Ovary (tissue), 9 donors: ENCODE results near the gene MLPH. TPM values are rescaled to one million over a fixed set of nuclear protein-coding genes. Genes with fewer than 3 reads are reported as not detected.

Source experiments
- DNase-seq, 5 donors: peaks; one replicate each; pipeline ENCODE4 v3.0.0-alpha.2; 2019 to 2020
- H3K27ac ChIP-seq, 2 donors: fragments of 200-600 bp; one replicate each; pipeline versions ENCODE4 v1.5.1 to v1.8.0; 2019 to 2022
- H3K27me3 ChIP-seq: fragments of 200-600 bp; one replicate; pipeline ENCODE4 v1.8.0; 2022
- H3K36me3 ChIP-seq: fragments of 200-600 bp; sonication (generic); one replicate; pipeline ENCODE4 v1.5.1; 2019
- H3K4me1 ChIP-seq: one replicate; pipeline ENCODE4 v1.8.1; 2013; ENCODE audit warnings: mild to moderate bottlenecking, moderate library complexity; ENCODE audit not compliant: insufficient read depth
- H3K4me3 ChIP-seq: fragments of 200-600 bp; sonication (generic); one replicate; pipeline ENCODE4 v1.5.1; 2017
- H3K9me3 ChIP-seq, 2 donors: fragments of 200-600 bp in 1 of 2; sonication (generic) in 1 of 2; one replicate each; pipeline versions ENCODE4 v1.5.1 to v1.8.1; 2013 to 2019; ENCODE audit warnings: mild to moderate bottlenecking in 1 of 2, moderate library complexity in 1 of 2
- EP300 ChIP-seq: sonication (generic); formaldehyde crosslinking; IDR thresholded peaks from one replicate; pipeline ENCODE4 v1.6.1; 2017; ENCODE audit warnings: antibody characterized with exemption
- POLR2A ChIP-seq: fragments of 450-650 bp; IDR thresholded peaks from one replicate; pipeline ENCODE4 v1.6.1; 2017; ENCODE audit warnings: antibody characterized with exemption, mild to moderate bottlenecking, moderate library complexity
- WGBS, 3 donors: extraction: QIAGEN DNeasy Blood & Tissue Kit in 1 of 3; methylation state at CpG; one replicate each; pipeline versions ENCODE4 v1.1.5 to v1.1.7; 2013 to 2017; 5-methylcytosine and 5-hydroxymethylcytosine counted together
- intact Hi-C, 4 donors: fragments of 100-400 bp; cut with DNase I; formaldehyde crosslinking; loops; one replicate each; pipeline versions ENCODE4 v1.11.0 to v1.15.1; 2022 to 2023
- polyA plus RNA-seq, 2 donors: library from polyadenylated mRNA; stranded (reverse); fragments of 200-250 nt in 1 of 2; fragments of 350-450 nt in 1 of 2; fragmentation: Illumina TruSeq in 1 of 2; extraction: RNeasy Lipid Tissue Mini Kit (QIAGEN cat#74804) in 1 of 2; gene quantifications; one replicate each; pipeline ENCODE4 v1.2.3, GENCODE V29; 2013 to 2014
- total RNA-seq, 7 donors: library from RNA; depleted of rRNA in 2 of 7; stranded (reverse); fragments of >200 nt in 2 of 7; fragmentation: NEBNext Ultra II Directional in 3 of 7; extraction: Animal tissue kit (Norgen Biotek cat#: 25700) in 3 of 7; gene quantifications; one replicate each; pipeline versions ENCODE4 v1.1.0 to v1.2.4, GENCODE V29; 2016 to 2023
- TF ChIP-seq, protein P1 (sequence below), 3 donors: fragments of 450-650 bp in 2 of 3; fragments of 200-600 bp in 1 of 3; IDR thresholded peaks; one replicate each; pipeline versions ENCODE4 v1.5.1 to v1.8.0; 2016 to 2022; ENCODE audit warnings: antibody characterized with exemption in 3 of 3, mild to moderate bottlenecking in 1 of 3
- donor health status: DM: no; HTN: no; CAD: no; lungs with moderate emphysema.
- donor health status: DM: no; HTN: no; CAD: no.
- donor health status: Bipolar disorder and iron deficiency.
- donor health status: DM: yes; HTN: yes; CAD: no.
- donor health status: DM: no; HTN: no; CAD: no.
- donor health status: DM: yes; HTN: yes; CAD: no.

The MLPH gene
- total and polyA plus RNA-seq, 9 donors, result 7.8 to 67.5 (median 23.3) TPM

- intact Hi-C loops, result loop anchor here in 1 of 4 donors (5.0 kb wide), 1 partner anchor 143 kb away; no protein-coding TSS in a partner anchor
- peak in 2 of 5 donors; percentile 12 to 19 for DNase-seq
- H3K4me3 ChIP-seq, result peak overlapping the region; percentile 21
- H3K27ac ChIP-seq, result peak overlapping the region in 1 of 2 donors; percentile 83
- WGBS, 3 donors, result 49 to 55% (median 53%) methylated on average over 9 of the region's 9 CpGs
- TF ChIP-seq EP300 (no peak), POLR2A (no peak)
- TF ChIP-seq, protein P1, sequence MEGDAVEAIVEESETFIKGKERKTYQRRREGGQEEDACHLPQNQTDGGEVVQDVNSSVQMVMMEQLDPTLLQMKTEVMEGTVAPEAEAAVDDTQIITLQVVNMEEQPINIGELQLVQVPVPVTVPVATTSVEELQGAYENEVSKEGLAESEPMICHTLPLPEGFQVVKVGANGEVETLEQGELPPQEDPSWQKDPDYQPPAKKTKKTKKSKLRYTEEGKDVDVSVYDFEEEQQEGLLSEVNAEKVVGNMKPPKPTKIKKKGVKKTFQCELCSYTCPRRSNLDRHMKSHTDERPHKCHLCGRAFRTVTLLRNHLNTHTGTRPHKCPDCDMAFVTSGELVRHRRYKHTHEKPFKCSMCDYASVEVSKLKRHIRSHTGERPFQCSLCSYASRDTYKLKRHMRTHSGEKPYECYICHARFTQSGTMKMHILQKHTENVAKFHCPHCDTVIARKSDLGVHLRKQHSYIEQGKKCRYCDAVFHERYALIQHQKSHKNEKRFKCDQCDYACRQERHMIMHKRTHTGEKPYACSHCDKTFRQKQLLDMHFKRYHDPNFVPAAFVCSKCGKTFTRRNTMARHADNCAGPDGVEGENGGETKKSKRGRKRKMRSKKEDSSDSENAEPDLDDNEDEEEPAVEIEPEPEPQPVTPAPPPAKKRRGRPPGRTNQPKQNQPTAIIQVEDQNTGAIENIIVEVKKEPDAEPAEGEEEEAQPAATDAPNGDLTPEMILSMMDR (IDR thresholded peaks at IDR 0.05), result no peak
- H3K36me3 ChIP-seq, result no peaks in the 10 kb centered on the region
- H3K27me3 ChIP-seq, result no peaks in the 10 kb centered on the region
- H3K4me1 ChIP-seq, result no peaks in the 10 kb centered on the region
- H3K9me3 ChIP-seq, result no peaks in the 10 kb centered on the region
Measured at GRCh38 chr2:237599465-237600110, 112.5 kb downstream of the MLPH start.

DNA sequence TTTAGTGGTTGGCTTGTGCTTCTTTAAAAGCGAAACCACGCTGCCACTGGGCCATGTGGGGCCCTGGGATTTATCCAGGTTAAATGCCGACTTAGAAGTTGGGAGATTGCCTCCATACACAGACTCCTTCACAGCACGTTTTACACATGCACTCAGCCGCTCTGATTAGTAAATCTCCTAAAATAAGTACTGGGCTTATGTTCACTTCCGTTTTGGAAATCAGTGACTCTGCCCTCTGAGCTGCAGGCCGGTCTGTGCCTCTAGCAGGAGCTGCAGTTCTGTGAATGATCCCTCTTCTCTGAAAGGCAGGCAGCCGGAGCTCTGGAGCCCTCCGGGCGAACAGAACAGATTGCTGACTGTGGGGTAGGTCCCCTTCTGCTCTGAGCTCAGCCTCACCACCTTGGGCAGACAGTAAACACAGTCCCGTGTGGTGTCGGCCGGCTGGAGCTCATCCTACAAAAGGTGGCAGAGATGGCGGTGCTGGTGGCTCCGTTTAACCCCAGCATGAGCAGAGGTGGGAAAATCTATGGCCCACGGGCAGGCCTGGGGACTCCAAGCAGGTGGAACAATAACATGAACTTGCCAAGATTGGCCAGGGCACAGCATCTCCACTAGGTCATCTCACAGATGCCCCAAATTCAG lies 113.3 kb downstream of the MLPH start:
- intact Hi-C loops, result loop anchor here in 1 of 4 donors (5.0 kb wide), 1 partner anchor 142 kb away; no protein-coding TSS in a partner anchor
- Histone ChIP-seq H3K4me1 (no peaks in the 10 kb centered on the region), H3K27me3 (no peaks in the 10 kb centered on the region), H3K4me3 (peak overlapping the region; percentile 21), H3K27ac (peak overlapping the region in 1 of 2 donors; percentile 83), H3K9me3 (no peaks in the 10 kb centered on the region), H3K36me3 (no peaks in the 10 kb centered on the region)
- no peak for TF ChIP-seq EP300
- TF ChIP-seq, protein P1 (IDR thresholded peaks at IDR 0.05), result peak in 2 of 3 donors; percentile 5 to 42
- WGBS, 3 donors, result 15 to 24% (median 22%) methylated on average over 16 of the region's 16 CpGs
- peak; percentile 62 to 73 (median 68) for DNase-seq

DNA sequence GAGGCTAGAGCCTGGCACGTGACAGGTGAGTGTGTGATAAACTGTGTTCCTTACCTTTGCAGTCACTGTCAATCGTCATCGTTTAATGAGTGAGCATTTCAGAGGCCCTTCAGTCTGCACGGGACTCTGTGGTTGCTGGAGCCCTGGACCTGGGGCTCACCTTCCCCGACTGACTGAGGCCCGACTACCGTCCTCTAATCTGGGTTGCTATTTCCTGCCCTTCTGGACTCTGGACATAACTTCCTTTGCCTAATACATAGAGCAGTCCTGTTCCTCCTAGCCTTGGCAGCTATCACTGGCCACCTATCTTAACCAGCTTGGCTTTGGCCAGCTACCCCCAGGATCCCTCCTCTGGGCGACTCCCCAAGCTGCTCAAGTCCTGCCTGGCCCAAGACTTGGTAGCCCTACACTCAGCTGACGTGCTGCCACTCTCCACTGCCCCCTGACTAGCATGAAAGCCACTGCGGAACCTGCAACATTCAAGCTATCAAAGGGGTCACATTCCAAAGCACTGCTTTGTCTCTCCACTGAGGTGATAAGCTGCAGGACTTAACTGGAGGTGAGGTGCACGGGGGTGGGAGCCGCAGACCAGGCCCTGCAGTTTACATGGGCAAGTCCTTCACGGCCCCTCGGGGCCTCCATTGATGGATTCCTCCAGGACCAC lies 114.5 kb downstream of the MLPH start:
- intact Hi-C loops, result loop anchor here in 1 of 4 donors (5.0 kb wide), 1 partner anchor 141 kb away; no protein-coding TSS in a partner anchor
- WGBS, 3 donors, result 93 to 94% (median 93%) methylated on average over 14 of the region's 14 CpGs
- no peaks in the 10 kb centered on the region for H3K9me3 ChIP-seq
- peak in 2 of 5 donors; percentile 13 to 20 for DNase-seq
- no peaks in the 10 kb centered on the region for H3K4me1 ChIP-seq
- H3K27me3 ChIP-seq, result no peaks in the 10 kb centered on the region
- no peak overlapping the region for H3K4me3 ChIP-seq
- H3K36me3 ChIP-seq, result no peaks in the 10 kb centered on the region
- no peak overlapping the region for H3K27ac ChIP-seq
- TF ChIP-seq EP300 (no peak), POLR2A (no peak)
- TF ChIP-seq, protein P1 (IDR thresholded peaks at IDR 0.05), result no peak

- H3K27me3 ChIP-seq, result no peaks in the 10 kb centered on the region
- no peaks in the 10 kb centered on the region for H3K36me3 ChIP-seq
- no peak overlapping the region for H3K27ac ChIP-seq
- no peaks in the 10 kb centered on the region for H3K9me3 ChIP-seq
- TF ChIP-seq POLR2A, result no peak
- TF ChIP-seq EP300, result no peak
- TF ChIP-seq, protein P1 (IDR thresholded peaks at IDR 0.05), result no peak
- H3K4me3 ChIP-seq, result no peak overlapping the region
- WGBS, 3 donors, result 87 to 90% (median 88%) methylated on average over 7 of the region's 7 CpGs
- DNase-seq, result no peak
- intact Hi-C loops, result loop anchor here in 1 of 4 donors (5.0 kb wide), 1 partner anchor 140 kb away; no protein-coding TSS in a partner anchor
- no peaks in the 10 kb centered on the region for H3K4me1 ChIP-seq
Measured at GRCh38 chr2:237602409-237602808, 115.4 kb downstream of the MLPH start.
